ENCODE results near the gene MAP2K3. TPM values are rescaled to one million over a fixed set of nuclear protein-coding genes. Genes with fewer than 3 reads are reported as not detected.
"Not testable (repeated sequence)": the region's sequence is repeated elsewhere in the genome, so short reads cannot be mapped to it uniquely, and the experiment has no call there.

Gene MAP2K3
- total and polyA plus RNA-seq, 2 donors (not counting 1 experiment from before 2014, with no cell fraction given) = 23.8 to 80.9 TPM

DNA sequence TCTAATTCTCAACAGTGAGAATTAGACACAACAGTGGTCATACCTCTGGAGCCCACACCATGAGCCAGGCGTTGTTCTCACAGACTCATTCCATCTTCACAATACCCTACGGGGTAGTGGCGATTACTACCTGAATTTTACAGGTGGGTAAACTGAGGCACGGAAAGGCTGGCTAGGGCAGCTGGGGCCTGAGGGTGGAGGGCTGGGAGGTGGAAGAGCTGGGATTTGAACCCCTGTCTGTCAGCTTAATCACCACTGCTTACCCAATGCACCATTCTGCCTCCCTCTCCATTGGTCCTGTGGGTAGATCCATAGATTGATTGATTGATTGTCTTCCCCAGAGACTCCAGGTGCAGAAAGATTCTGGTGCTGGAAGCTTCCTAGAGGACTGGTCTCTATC is 60.3 kb downstream of the MAP2K3 start:
- not testable (repeated sequence) for H3K4me1 ChIP-seq (ENCODE audit: control insufficient read depth, extremely low read depth, insufficient read depth, low read length); DNase-seq (ENCODE audit: low read depth in 2 of 2)

DNA sequence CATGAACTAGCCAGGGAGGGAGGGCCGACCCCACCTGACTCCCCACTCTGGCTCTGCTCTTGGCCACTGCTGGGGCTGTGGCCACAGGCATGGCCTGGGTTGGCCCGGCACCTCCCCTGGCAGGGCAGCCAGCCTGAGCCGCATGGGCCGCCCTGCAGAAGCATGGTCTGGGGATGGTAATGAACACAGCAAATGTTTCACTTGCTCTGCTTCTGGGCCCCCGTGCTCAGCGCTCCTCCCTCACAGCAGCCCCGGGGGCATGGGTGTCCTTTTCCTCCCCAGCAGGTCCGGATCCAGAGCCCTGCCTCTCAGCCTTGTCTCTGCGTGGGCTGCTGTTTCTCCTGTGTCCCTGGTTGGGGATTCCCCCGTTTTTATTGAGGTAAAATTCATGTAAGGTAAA is 60.7 kb downstream of the MAP2K3 start:
- Histone ChIP-seq H3K27me3 (ENCODE audit: control insufficient read depth, insufficient read depth, low read length) (no peaks in the 10 kb centered on the region), H3K9me3 (ENCODE audit: control insufficient read depth, insufficient read depth, low read depth, low read length) (no peaks in the 10 kb centered on the region), H4K20me1 (ENCODE audit: control insufficient read depth, extremely low read depth, insufficient read depth, low read length) (no peaks in the 10 kb centered on the region), H3K36me3 (ENCODE audit: control insufficient read depth, insufficient read depth, low read length) (no peaks in the 10 kb centered on the region), H2AFZ (ENCODE audit: low read length) (no peak overlapping the region), H3K27ac (ENCODE audit: insufficient read depth, low read length) (no peak overlapping the region), H3K4me1 (ENCODE audit: control insufficient read depth, extremely low read depth, insufficient read depth, low read length) (no peaks in the 10 kb centered on the region), H3K4me3 (replicated peaks in 1 of 4; ENCODE audit: control extremely low read depth in 1 of 4, insufficient read depth in 1 of 4, low read depth in 3 of 4, low read length in 4 of 4) (no peak overlapping the region), H3K9ac (ENCODE audit: insufficient read depth, low read length) (no peak overlapping the region), H3K4me2 (ENCODE audit: extremely low read depth, insufficient read depth, low read length) (no peak overlapping the region), H3K79me2 (ENCODE audit: control insufficient read depth, insufficient read depth, low read length) (no peaks in the 10 kb centered on the region)
- DNase-seq (ENCODE audit: low read depth in 2 of 2) = no peak
- no peak for TF ChIP-seq EZH2 (IDR thresholded peaks at IDR 0.05; ENCODE audit: low read length, missing control alignments)
- TF ChIP-seq, protein P1, sequence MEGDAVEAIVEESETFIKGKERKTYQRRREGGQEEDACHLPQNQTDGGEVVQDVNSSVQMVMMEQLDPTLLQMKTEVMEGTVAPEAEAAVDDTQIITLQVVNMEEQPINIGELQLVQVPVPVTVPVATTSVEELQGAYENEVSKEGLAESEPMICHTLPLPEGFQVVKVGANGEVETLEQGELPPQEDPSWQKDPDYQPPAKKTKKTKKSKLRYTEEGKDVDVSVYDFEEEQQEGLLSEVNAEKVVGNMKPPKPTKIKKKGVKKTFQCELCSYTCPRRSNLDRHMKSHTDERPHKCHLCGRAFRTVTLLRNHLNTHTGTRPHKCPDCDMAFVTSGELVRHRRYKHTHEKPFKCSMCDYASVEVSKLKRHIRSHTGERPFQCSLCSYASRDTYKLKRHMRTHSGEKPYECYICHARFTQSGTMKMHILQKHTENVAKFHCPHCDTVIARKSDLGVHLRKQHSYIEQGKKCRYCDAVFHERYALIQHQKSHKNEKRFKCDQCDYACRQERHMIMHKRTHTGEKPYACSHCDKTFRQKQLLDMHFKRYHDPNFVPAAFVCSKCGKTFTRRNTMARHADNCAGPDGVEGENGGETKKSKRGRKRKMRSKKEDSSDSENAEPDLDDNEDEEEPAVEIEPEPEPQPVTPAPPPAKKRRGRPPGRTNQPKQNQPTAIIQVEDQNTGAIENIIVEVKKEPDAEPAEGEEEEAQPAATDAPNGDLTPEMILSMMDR (conservative IDR thresholded peaks at IDR 0.05 in 1 of 2, IDR thresholded peaks at IDR 0.05 in 1 of 2; ENCODE audit: low read depth in 1 of 2, low read length in 2 of 2) = no peak

More for the DNA sequence above, 60.3 kb downstream of the MAP2K3 start:
- H3K79me2 ChIP-seq (ENCODE audit: control insufficient read depth, insufficient read depth, low read length); H3K36me3 ChIP-seq (ENCODE audit: control insufficient read depth, insufficient read depth, low read length); H3K27me3 ChIP-seq (ENCODE audit: control insufficient read depth, insufficient read depth, low read length); H2AFZ ChIP-seq (ENCODE audit: low read length); H3K4me2 ChIP-seq (ENCODE audit: extremely low read depth, insufficient read depth, low read length); H3K4me3 ChIP-seq (replicated peaks in 1 of 4; ENCODE audit: control extremely low read depth in 1 of 4, insufficient read depth in 1 of 4, low read depth in 3 of 4, low read length in 4 of 4); H3K27ac ChIP-seq (ENCODE audit: insufficient read depth, low read length); H4K20me1 ChIP-seq (ENCODE audit: control insufficient read depth, extremely low read depth, insufficient read depth, low read length); H3K9me3 ChIP-seq (ENCODE audit: control insufficient read depth, insufficient read depth, low read depth, low read length); H3K9ac ChIP-seq (ENCODE audit: insufficient read depth, low read length): not testable (repeated sequence)

DNA sequence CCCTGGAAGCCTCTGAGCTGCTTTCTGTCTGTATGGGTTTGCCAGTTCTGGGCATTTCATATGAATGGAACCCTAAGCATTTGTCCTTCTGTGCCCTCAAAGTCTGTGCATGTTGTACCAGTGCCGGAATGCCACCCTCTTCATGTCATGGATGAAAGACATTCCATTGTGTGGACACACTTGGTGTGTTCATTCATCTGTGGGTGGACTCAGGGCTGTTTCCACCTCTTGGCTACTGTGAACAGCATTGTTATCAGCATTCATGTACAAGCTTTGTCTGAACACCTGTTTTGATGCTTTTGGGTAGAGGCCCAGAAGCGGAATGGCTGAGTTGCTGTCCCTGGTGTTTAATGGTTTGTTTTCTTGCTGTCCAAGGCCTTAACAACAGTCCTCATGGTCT is 61.6 kb downstream of the MAP2K3 start:
- DNase-seq (ENCODE audit: low read depth in 2 of 2); H2AFZ ChIP-seq (ENCODE audit: low read length); H3K9ac ChIP-seq (ENCODE audit: insufficient read depth, low read length); H3K4me1 ChIP-seq (ENCODE audit: control insufficient read depth, extremely low read depth, insufficient read depth, low read length); H3K79me2 ChIP-seq (ENCODE audit: control insufficient read depth, insufficient read depth, low read length); H3K4me3 ChIP-seq (replicated peaks in 1 of 4; ENCODE audit: control extremely low read depth in 1 of 4, insufficient read depth in 1 of 4, low read depth in 3 of 4, low read length in 4 of 4); H4K20me1 ChIP-seq (ENCODE audit: control insufficient read depth, extremely low read depth, insufficient read depth, low read length); H3K9me3 ChIP-seq (ENCODE audit: control insufficient read depth, insufficient read depth, low read depth, low read length); H3K27me3 ChIP-seq (ENCODE audit: control insufficient read depth, insufficient read depth, low read length); H3K4me2 ChIP-seq (ENCODE audit: extremely low read depth, insufficient read depth, low read length); H3K36me3 ChIP-seq (ENCODE audit: control insufficient read depth, insufficient read depth, low read length); H3K27ac ChIP-seq (ENCODE audit: insufficient read depth, low read length): not testable (repeated sequence)

DNA sequence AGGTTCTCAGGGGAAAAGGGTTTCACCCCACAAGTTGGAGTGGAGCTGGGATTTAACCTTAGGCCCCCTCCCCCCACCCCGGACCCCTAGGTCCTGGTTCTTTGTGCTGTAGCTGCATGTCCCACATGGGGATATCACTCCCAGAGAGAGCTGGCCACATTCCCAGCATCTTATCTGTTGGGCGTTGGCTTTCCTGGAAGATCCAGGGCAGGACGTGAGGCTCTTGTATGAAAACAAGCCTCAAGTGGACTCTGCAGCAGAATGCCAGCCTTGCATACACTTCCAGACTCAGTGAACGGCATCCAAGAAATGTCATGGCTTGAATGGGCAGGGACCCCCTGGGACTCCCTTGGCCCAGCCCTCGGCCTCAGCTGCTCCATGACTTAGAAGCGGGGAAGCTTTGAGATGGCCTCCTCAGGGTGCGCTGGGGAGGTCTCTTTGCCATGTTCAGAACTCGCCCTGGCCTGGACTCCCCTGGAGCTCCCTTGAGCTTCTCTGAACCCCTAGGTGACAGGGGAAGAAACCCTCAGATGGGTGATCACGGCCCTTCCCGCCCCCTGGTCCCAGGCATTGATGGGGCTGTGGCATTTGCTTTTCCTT is 62.2 kb downstream of the MAP2K3 start:
- H4K20me1 ChIP-seq (ENCODE audit: control insufficient read depth, extremely low read depth, insufficient read depth, low read length); H3K27ac ChIP-seq (ENCODE audit: insufficient read depth, low read length); H3K4me2 ChIP-seq (ENCODE audit: extremely low read depth, insufficient read depth, low read length); H3K9ac ChIP-seq (ENCODE audit: insufficient read depth, low read length); H3K4me1 ChIP-seq (ENCODE audit: control insufficient read depth, extremely low read depth, insufficient read depth, low read length); H3K27me3 ChIP-seq (ENCODE audit: control insufficient read depth, insufficient read depth, low read length); H3K4me3 ChIP-seq (replicated peaks in 1 of 4; ENCODE audit: control extremely low read depth in 1 of 4, insufficient read depth in 1 of 4, low read depth in 3 of 4, low read length in 4 of 4); H3K79me2 ChIP-seq (ENCODE audit: control insufficient read depth, insufficient read depth, low read length); H3K9me3 ChIP-seq (ENCODE audit: control insufficient read depth, insufficient read depth, low read depth, low read length); H3K36me3 ChIP-seq (ENCODE audit: control insufficient read depth, insufficient read depth, low read length); H2AFZ ChIP-seq (ENCODE audit: low read length): not testable (repeated sequence)
- peak in 1 of 2 donors; percentile 16 for DNase-seq (ENCODE audit: low read depth in 2 of 2)

DNA sequence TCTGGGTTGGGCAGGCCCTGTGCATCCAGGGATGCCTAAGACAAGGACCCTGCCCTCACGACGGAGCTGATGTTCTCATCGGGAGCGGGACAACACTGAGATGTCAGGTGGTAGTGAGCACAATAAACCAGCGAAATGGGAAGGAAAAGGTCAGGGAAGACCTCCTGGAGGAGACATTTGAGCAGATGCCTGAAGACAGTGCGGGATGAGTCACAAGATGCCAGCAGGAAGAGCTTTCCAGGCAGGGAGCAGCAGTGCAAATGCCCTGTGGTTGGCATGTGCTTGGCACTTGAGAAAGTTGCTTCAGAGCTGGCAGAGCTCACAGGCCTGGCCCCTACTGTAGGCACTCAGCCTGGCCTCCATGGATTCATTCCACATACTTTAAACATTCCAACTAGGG is 63.1 kb downstream of the MAP2K3 start:
- not testable (repeated sequence) for H3K4me1 ChIP-seq (ENCODE audit: control insufficient read depth, extremely low read depth, insufficient read depth, low read length); H3K4me2 ChIP-seq (ENCODE audit: extremely low read depth, insufficient read depth, low read length); H3K36me3 ChIP-seq (ENCODE audit: control insufficient read depth, insufficient read depth, low read length); H4K20me1 ChIP-seq (ENCODE audit: control insufficient read depth, extremely low read depth, insufficient read depth, low read length); H3K27me3 ChIP-seq (ENCODE audit: control insufficient read depth, insufficient read depth, low read length); H3K4me3 ChIP-seq (replicated peaks in 1 of 4; ENCODE audit: control extremely low read depth in 1 of 4, insufficient read depth in 1 of 4, low read depth in 3 of 4, low read length in 4 of 4); H3K27ac ChIP-seq (ENCODE audit: insufficient read depth, low read length); DNase-seq (ENCODE audit: low read depth in 2 of 2); H3K79me2 ChIP-seq (ENCODE audit: control insufficient read depth, insufficient read depth, low read length); H3K9me3 ChIP-seq (ENCODE audit: control insufficient read depth, insufficient read depth, low read depth, low read length); H2AFZ ChIP-seq (ENCODE audit: low read length); H3K9ac ChIP-seq (ENCODE audit: insufficient read depth, low read length)

DNA sequence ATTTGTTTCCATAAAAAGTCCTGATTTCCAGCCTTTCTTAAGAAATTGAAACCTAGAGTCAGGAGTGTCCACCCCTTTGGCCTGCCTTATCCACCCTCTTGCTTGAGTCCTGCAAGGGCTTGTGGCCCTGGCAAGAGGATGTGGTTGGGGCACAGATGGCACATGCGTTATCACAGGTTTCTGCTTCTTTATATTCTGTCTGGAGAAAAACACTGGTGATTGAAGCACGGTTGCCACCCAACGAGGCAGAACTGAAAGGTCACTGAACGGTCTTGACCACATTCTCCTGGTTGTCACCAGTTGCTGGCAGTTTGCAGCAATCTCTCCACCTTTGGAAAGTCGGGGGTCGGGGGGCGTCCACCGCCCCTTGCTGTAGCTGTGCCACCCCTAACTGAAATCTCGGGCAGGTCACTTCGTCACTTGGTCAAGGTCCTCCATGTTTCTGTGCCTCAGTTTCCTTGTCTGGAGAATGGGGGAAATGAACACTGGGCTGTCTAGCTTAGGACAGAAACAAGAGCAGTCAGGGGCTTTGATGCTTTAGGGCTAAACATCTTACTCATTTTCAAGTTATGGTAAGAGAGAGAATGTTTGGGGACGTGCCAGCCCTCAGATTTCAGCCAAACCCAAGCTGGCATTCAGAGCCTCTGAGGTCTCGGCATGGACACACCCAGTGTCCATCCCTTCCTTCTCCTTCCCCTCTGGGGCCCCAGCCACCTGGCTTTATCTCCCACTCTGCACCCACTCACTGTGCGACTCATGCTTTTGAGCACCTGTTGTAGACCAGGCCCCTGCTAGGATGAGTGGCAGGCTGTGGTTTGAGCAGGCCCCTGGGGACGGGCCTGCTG is 63.8 kb downstream of the MAP2K3 start:
- H3K27me3 ChIP-seq (ENCODE audit: control insufficient read depth, insufficient read depth, low read length); H3K9me3 ChIP-seq (ENCODE audit: control insufficient read depth, insufficient read depth, low read depth, low read length); H3K9ac ChIP-seq (ENCODE audit: insufficient read depth, low read length); H4K20me1 ChIP-seq (ENCODE audit: control insufficient read depth, extremely low read depth, insufficient read depth, low read length); H3K79me2 ChIP-seq (ENCODE audit: control insufficient read depth, insufficient read depth, low read length); H3K27ac ChIP-seq (ENCODE audit: insufficient read depth, low read length); H3K4me3 ChIP-seq (replicated peaks in 1 of 4; ENCODE audit: control extremely low read depth in 1 of 4, insufficient read depth in 1 of 4, low read depth in 3 of 4, low read length in 4 of 4); H2AFZ ChIP-seq (ENCODE audit: low read length); H3K36me3 ChIP-seq (ENCODE audit: control insufficient read depth, insufficient read depth, low read length); H3K4me1 ChIP-seq (ENCODE audit: control insufficient read depth, extremely low read depth, insufficient read depth, low read length); H3K4me2 ChIP-seq (ENCODE audit: extremely low read depth, insufficient read depth, low read length): not testable (repeated sequence)
- peak in 1 of 2 donors; percentile 5 for DNase-seq (ENCODE audit: low read depth in 2 of 2)
